Measurements from ENCODE around the gene TTC39C. TPM values are rescaled to one million over a fixed set of nuclear protein-coding genes. Genes with fewer than 3 reads are reported as not detected.

Gene TTC39C
- total and polyA plus RNA-seq, 2 experiments from 2014 or later: 23.9 to 41.6 TPM

GRCh38 chr18:24011123-24011917, 3.2 kb upstream of the TTC39C start:
- no peaks in the 10 kb centered on the region for H3K9me3 ChIP-seq (ENCODE audit: low read depth)
- H3K4me1 ChIP-seq (ENCODE audit: insufficient read depth): no peaks in the 10 kb centered on the region
- H3K9me2 ChIP-seq (replicated peaks; ENCODE audit: insufficient read depth): no peaks in the 10 kb centered on the region
- H3K27ac ChIP-seq: no peak overlapping the region
- H4K20me1 ChIP-seq (ENCODE audit: insufficient read depth, poor library complexity, severe bottlenecking): no peaks in the 10 kb centered on the region
- no peak overlapping the region for H3K4me2 ChIP-seq
- H2AFZ ChIP-seq: no peak overlapping the region
- 86% methylated on average over 5 of the region's 5 CpGs for WGBS (ENCODE audit: low lambda C conversion rate, missing lambda C conversion rate)
- peaks cover under 1% of the 10 kb centered on the region for H3K79me2 ChIP-seq
- TF ChIP-seq CTCF (IDR thresholded peaks at IDR 0.05; ENCODE audit: poor library complexity): no peak
- TF ChIP-seq EZH2 (IDR thresholded peaks at IDR 0.05; ENCODE audit: borderline replicate concordance): no peak
- TF ChIP-seq EZH2phosphoT487 (IDR thresholded peaks at IDR 0.05; ENCODE audit: low read depth, severe bottlenecking, unreplicated experiment): no peak
- no peak for DNase-seq (ENCODE audit: low spot score)
- H3K36me3 ChIP-seq (replicated peaks; ENCODE audit: insufficient read depth, low read depth): no peaks in the 10 kb centered on the region
- peaks cover 10% of the 10 kb centered on the region for H3K27me3 ChIP-seq
- H3K4me3 ChIP-seq: no peak overlapping the region

- H4K20me1 ChIP-seq (ENCODE audit: insufficient read depth, poor library complexity, severe bottlenecking): no peaks in the 10 kb centered on the region
- DNase-seq (ENCODE audit: low spot score): no peak
- H3K4me3 ChIP-seq: no peak overlapping the region
- no peak for TF ChIP-seq CTCF (IDR thresholded peaks at IDR 0.05; ENCODE audit: poor library complexity)
- no peak for TF ChIP-seq EZH2 (IDR thresholded peaks at IDR 0.05; ENCODE audit: borderline replicate concordance)
- no peak for TF ChIP-seq EZH2phosphoT487 (IDR thresholded peaks at IDR 0.05; ENCODE audit: low read depth, severe bottlenecking, unreplicated experiment)
- no peak overlapping the region for H2AFZ ChIP-seq
- no peak overlapping the region for H3K27ac ChIP-seq
- peaks cover 8% of the 10 kb centered on the region for H3K27me3 ChIP-seq
- no peak overlapping the region for H3K4me2 ChIP-seq
- H3K9me2 ChIP-seq (replicated peaks; ENCODE audit: insufficient read depth): no peaks in the 10 kb centered on the region
- H3K4me1 ChIP-seq (ENCODE audit: insufficient read depth): no peaks in the 10 kb centered on the region
- no peaks in the 10 kb centered on the region for H3K36me3 ChIP-seq (replicated peaks; ENCODE audit: insufficient read depth, low read depth)
- H3K9me3 ChIP-seq (ENCODE audit: low read depth): no peaks in the 10 kb centered on the region
- 75% methylated on average over 2 of the region's 2 CpGs for WGBS (ENCODE audit: low lambda C conversion rate, missing lambda C conversion rate)
- peaks cover 15% of the 10 kb centered on the region for H3K79me2 ChIP-seq
Observed at GRCh38 chr18:24013051-24013450, 1.5 kb upstream of the TTC39C start.

- peak; percentile 74 for DNase-seq (ENCODE audit: low spot score)
- H3K36me3 ChIP-seq (replicated peaks; ENCODE audit: insufficient read depth, low read depth): no peaks in the 10 kb centered on the region
- no peaks in the 10 kb centered on the region for H4K20me1 ChIP-seq (ENCODE audit: insufficient read depth, poor library complexity, severe bottlenecking)
- H3K4me1 ChIP-seq (ENCODE audit: insufficient read depth): no peaks in the 10 kb centered on the region
- TF ChIP-seq EZH2 (IDR thresholded peaks at IDR 0.05; ENCODE audit: borderline replicate concordance) (no peak), CTCF (IDR thresholded peaks at IDR 0.05; ENCODE audit: poor library complexity) (no peak), EZH2phosphoT487 (IDR thresholded peaks at IDR 0.05; ENCODE audit: low read depth, severe bottlenecking, unreplicated experiment) (no peak)
- H2AFZ ChIP-seq: peak overlapping the region; percentile 99
- H3K27me3 ChIP-seq: no peaks in the 10 kb centered on the region
- H3K9me2 ChIP-seq (replicated peaks; ENCODE audit: insufficient read depth): no peaks in the 10 kb centered on the region
- peak overlapping the region; percentile 98 for H3K4me2 ChIP-seq
- H3K4me3 ChIP-seq: peak overlapping the region; percentile 98
- no peaks in the 10 kb centered on the region for H3K9me3 ChIP-seq (ENCODE audit: low read depth)
- H3K79me2 ChIP-seq: peaks cover 36% of the 10 kb centered on the region
- WGBS (ENCODE audit: low lambda C conversion rate, missing lambda C conversion rate): under 1% methylated on average over 47 of the region's 50 CpGs
- peak overlapping the region; percentile 89 for H3K27ac ChIP-seq
Observed at GRCh38 chr18:24014986-24015638, 558 bp downstream of the TTC39C start.
